DMS53 treated with DMSO at 0.1 percent for 48 hours (cell line): ENCODE results near the gene STRADA.

Experiments used
- DNase-seq: peaks from one replicate; lab custom pipeline; 2025; ENCODE audit not compliant: unreplicated experiment; lab: John Stamatoyannopoulos, UW

The STRADA gene

DNA sequence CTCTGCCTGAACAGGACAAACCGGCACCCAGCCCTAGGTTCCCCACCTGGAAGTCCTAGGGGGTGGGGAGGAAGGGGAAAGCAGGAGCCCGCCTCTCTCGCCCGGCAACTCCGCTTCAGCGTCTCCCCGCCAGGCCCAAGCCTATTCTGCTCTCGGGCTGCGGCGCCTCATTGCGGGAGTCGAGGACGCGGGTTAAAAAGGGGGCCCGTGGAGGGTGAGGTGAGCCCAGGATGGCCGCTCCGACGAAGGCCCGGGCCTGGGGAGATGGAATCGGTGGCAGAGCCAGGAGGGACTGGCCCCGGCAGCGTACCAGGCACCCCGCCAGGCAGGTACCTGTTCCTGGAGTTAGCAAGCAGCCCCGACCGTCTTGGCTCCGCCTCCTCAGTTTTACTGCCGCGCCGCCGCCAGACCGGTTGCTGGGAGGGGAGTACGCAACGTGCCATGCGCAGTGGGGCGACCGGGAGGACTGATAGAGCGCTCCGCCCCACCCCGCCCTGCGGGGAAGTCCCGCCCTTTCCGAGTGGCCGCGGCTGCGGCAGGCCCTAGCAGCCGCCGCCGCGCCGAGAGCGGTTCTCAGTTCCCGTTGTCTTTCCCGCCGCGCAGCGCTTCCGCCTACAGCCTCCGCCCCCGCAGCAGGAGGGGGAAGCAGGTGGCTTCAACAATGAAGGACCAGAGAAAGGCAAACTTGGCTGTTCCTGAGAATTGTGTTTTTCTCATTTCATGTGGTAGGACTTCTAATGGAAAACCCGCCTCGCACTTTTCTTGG, at the start of gene STRADA:
TSS of gene STRADA (minus strand) at position 392 of the 766 bp plus-strand sequence. CDS start 13,430 bp downstream, outside the sequence.
- peak; percentile 93 for DNase-seq

DNA sequence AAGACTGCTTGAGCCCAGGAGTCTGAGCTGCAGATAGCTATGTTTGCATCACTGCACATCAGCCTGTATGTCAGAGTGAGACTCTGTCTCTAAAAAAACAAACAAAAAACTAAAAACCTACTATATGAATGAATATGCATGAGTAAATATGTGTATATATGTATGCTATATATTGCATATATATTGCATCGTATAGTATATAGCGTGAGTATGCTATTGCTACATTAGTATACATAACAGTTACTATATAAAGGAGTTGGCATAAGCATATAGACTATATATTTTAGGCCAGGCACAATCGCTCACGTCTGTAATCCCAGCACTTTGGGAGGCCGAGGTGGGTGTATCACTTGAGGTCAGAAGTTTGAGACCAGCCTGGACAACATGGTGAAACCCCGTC, 48.5 kb upstream of the STRADA start:
- no peak for DNase-seq

DNA sequence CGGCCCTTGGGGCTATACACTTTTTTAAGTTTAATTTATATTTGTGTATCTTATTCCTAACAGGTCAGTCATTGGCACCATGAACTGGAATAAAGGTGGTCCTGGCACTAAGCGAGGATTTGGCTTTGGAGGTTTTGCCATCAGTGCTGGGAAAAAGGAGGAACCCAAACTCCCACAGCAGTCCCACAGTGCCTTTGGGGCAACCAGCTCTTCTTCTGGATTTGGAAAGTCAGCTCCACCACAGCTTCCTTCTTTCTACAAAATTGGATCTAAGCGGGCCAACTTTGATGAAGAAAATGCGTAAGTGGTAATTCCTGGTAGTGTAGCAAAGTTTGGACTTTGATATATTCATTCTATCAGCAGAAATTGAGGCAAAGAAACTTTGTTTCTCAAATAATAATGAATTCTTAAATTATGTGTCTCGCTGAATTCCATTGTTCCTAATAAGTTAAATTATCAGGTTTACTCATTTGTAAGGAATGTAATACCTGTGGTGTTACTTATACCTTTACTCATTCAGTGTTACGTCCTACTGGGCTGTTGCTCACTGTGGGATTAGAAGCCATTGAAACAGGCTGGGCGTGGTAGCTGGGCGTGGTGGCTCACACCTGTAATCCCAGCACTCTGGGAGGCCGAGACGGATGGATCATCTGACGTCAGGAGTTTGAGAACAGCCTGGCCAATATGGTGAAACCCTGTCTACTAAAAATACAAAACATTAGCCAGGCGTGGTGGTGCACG, 45.5 kb upstream of the STRADA start:
- no peak for DNase-seq

DNA sequence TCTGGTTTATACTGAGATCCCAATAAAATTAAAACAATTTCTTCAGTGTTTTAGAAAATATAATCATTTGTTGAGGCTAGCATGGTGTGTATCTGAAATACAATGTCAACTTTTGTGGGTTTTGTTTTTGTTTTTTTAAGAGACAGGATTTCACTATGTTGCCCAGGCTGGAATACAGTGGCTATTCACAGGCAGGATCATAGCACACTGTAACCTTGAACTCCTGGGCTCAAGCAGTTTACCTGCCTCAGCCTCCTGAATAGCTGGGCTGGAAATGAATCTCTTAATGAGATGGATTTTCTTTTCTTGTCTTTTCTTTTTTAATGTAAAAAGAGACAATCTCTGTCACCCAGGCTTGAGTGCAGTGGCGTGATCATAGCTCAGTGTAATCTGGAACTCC, 44.5 kb upstream of the STRADA start:
- no peak for DNase-seq

- no peak for DNase-seq
Measured at GRCh38 chr17:63785556-63785955, 44.0 kb upstream of the STRADA start.

DNA sequence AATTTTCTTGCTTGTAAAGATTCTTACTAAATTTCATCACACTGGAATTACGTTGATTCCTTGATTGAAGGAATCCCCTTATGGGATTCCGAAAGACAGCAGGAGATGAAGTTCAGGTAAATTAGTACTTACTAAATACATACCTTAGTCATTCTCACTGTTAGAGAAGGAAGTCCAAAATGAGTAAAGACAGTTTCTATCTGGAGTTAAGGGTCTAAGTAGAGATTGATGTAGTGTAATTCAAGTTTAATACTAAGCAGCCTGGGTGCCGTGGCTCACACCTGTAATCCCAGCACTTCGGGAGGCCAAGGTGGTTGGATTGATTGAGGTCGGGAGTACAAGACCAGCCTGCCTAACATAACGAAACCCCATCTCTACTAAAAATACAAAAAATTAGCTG, 41.9 kb upstream of the STRADA start:
- DNase-seq = no peak

DNA sequence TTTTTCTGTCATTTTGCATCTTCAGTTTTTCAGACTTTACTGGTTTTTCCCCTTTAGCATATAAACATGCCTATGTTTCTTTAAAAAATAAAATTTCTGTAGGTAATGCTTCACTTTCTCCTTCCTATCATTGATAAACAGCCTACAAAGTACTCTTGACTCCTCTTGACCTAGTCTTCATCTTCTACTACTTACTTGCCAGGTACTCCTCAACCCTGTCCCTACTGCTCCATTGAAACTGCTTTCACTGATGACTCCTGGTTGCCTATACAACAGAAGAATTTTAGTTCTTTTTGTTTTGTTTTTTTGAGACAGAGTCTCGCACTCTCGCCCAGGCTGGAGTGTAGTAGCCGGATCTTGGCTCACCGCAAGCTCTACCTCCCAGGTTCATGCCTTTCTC, 39.3 kb upstream of the STRADA start:
- no peak for DNase-seq

DNA sequence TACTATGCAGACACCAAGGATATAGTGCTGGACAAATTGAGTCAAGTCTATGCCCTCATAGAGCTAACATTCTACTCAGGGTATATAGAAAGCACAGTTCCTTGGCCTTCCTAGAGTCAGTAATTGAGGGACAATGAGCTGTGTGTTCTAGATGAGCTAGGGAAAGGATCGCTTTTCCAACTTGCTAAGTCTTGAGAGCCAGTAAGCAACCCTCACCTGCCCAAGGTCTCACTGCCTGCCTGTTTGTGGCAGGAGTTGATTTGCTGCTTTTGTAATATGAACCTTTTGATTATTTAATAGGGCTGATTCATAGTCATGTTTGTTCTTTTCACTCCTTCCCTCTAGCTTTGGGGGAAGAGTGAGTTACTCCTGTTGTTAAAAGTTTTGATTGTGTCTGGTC, 38.9 kb upstream of the STRADA start:
- DNase-seq = no peak

DNA sequence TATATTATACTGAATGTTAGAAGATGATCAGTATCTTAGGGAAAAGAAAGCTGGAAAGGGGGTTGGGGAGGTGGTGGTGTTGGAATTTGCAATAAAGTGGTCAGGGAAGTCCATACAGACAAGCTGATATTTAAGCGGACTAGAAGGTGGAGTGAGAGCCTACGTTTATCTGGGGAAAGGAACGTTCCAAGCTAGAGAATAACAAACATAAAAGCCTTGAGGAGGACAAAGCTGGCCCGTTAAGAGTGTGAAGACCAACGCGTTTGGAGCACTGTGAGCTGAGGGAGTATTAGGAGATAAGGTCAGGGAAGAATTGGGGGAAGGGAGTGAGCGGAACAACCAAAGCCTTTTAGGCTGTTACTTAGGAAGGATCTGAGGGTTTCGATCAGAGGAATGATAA, 33.8 kb upstream of the STRADA start:
- DNase-seq = no peak

GRCh38 chr17:63774969-63775265, 33.3 kb upstream of the STRADA start:
- DNase-seq = no peak

DNA sequence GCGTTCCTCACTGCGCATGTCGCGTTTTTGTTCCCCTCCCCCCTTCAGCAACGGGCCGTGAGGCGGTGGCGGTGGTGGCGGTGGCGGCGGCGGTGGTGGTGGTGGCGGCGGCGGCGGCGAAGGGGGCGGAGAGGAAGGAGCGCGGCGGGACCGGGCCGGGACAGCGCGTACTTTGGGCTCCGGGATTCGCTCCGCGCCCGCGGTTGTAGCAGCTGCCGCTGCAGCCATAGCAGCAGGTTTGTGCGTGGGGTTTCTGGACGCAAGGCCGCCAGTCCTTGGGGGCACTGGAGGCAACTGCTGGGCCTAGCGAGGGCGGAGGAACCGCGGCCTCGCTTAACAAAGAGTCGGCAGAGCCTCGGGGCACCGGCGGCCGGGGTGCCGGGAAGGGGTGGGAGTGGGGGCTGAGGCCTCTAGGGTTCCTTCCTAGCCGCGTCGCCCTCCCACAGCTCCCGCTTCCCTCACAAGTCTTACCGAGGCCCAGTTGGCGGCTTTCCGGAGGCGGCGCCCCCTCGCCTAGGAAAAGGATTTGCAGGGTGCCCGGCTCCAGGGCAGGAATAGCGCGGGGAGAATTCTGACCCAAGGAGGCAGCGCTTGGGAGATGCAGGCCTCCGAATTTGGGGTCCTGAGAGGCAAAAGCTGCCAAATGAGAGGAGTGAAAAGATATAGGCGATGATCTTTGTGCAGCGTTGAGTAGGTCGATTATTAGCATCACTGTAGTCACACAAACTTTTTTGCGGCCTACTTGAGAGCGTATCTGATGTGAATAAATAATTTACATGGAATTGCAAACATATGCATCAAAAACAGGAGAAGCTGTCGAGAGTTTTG, 32.8 kb upstream of the STRADA start, which contains the start of gene DDX42:
TSS of gene DDX42 (plus strand) at position 30 of the 828 bp plus-strand sequence. CDS start 12,880 bp downstream, outside the sequence.
- no peak for DNase-seq

DNA sequence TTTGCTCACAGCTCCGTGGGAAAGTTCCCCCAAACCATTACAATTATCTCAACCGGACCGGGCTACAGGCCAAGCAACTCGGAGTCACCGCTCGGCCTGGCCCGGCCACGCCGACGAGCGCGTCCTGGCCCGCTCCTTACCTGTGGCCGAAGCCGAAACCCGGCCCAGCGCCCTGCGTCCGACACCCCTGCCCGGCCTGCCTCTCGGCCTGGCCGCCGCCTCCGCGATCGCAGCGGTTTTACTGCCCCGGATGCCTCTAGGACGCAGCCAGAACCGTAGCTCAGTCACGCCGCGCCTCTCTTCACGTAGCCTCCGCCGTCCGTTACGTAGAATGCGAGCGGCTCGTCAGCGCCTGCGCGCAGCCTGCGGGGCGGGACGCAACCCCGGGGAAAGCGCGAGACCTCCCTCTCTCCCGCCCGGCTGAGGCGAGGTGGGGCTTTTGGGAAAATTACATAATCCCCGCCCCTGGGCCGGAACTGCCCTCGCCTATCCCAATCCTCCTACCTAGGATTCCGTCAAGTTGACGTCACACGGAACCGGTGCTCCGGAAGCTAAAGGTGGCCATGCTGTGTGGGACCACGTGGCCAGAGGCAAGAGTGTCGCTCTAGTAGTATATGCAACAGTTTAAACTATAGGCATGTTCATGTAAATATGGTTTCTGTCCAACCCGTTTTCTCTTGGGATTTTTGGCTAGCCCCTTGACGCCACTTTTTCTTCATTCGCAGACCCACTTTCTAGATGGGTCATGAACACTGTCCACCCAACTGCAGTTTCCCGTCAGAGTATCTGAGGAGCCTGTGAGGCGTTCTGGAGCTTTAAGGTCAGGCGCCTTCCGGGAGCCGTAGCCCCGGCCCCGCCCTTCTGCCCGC, 31.9 kb upstream of the STRADA start, which contains the start of gene CCDC47:
TSS of gene CCDC47 (minus strand) at position 326 of the 869 bp plus-strand sequence. CDS start 7,422 bp downstream, outside the sequence.
- peak; percentile 94 for DNase-seq

GRCh38 chr17:63772801-63773271, 31.2 kb upstream of the STRADA start:
- no peak for DNase-seq

GRCh38 chr17:63768433-63768832, 26.8 kb upstream of the STRADA start:
- DNase-seq = no peak

GRCh38 chr17:63766754-63767153, 25.2 kb upstream of the STRADA start:
- DNase-seq = no peak

- DNase-seq = no peak
Measured at GRCh38 chr17:63764716-63765115, 23.1 kb upstream of the STRADA start.

GRCh38 chr17:63762161-63763078, 20.8 kb upstream of the STRADA start:
- DNase-seq = no peak

DNA sequence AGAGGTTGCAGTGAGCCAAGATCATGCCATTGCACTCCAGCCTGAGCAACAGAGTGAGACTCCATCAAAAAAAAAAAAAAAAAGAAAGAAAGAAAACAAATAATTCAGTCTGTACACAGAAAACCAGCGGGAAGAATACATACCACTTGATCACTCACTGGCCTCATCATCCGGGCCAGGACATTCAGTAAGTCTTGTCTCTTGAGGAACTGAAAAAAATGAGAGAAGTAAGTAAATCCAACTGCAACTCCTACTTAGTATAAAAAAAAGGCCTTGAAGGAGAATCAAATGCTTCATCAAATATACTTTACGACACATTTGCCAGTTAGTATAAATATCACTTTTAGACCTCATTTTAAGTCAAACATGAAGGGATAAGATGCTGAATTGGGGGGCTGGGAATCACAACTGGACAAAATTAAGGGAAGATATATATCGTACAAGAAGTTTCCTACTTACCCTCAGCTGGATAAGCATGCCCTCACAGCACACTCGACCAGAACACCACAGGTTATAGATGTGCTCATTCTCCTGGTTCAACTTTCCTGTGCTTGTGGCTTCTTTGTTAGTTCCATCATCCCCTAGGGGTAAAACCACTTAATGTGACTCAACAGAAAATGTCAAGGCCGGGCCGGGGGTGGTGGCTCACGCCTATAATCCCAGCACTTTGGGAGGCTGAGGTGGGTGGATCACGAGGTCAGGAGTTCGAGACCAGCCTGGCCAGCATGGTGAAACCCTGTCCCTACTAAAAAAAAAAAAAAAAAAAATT, 19.4 kb upstream of the STRADA start:
- no peak for DNase-seq

DNA sequence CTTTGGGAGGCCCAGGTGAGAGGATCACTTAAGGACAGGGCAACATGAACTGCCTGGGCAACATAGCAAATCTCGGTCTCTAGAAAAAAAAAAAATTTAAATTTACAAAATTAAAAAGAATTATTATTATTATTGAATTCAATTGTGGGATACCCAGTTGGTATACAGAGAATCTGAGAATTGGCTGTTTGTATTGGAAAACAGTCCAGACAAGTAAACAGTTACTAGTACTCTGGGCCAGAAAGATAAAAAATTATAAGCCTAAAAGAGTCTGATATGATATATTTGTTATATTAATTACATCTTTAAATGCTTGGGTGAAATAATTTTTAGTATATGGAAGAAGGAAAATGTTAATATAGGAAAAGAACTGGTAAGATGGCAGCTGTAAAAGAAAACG, 16.8 kb upstream of the STRADA start:
- DNase-seq = no peak
